SK-N-MC (cell line): ENCODE measurements around the gene CFAP77.

Experiments
- DNase-seq: peaks from one replicate; pipeline ENCODE4 v3.0.0-alpha.2; 2011; ENCODE audit warnings: low read depth, low spot score
- H3K27ac ChIP-seq: fragments of 200-600 bp; sonication (generic); 2 replicates; pipeline ENCODE4 v1.5.1; 2016; ENCODE audit warnings: mixed run types
- H3K36me3 ChIP-seq: fragments of 200-600 bp; sonication (generic); 2 replicates; pipeline ENCODE4 v1.6.1; 2017; ENCODE audit warnings: antibody characterized with exemption, low read length, mixed read lengths; ENCODE audit not compliant: insufficient read depth
- H3K4me3 ChIP-seq: fragments of 200-600 bp; sonication (generic); 2 replicates; pipeline ENCODE4 v1.5.1; 2016
- H3K9ac ChIP-seq: fragments of 200-600 bp; sonication (generic); 2 replicates; pipeline ENCODE4 v1.8.0; 2017; ENCODE audit warnings: mixed run types, mixed read lengths; ENCODE audit not compliant: insufficient read length
- H3K9me3 ChIP-seq: fragments of 200-600 bp; sonication (generic); 2 replicates; pipeline ENCODE4 v1.6.1; 2017; ENCODE audit warnings: low read depth, mild to moderate bottlenecking, antibody characterized with exemption, low read length, moderate library complexity, mixed read lengths
- EZH2 ChIP-seq: fragments of 200-600 bp; sonication (generic); IDR thresholded peaks from one replicate; pipeline ENCODE4 v1.6.1; 2017; ENCODE audit warnings: antibody characterized with exemption
- FOXP2 ChIP-seq: optimal IDR thresholded peaks from 2 replicates; pipeline ENCODE3; 2011; ENCODE audit warnings: mild to moderate bottlenecking, moderate library complexity; ENCODE audit not compliant: insufficient read depth; ENCODE audit errors: extremely low read length, control extremely low read depth
- POLR2AphosphoS5 ChIP-seq: IDR thresholded peaks from 2 replicates; pipeline ENCODE4 v1.6.1; 2012; ENCODE audit warnings: mild to moderate bottlenecking, low read depth, low read length, borderline replicate concordance

CFAP77 gene

GRCh38 chr9:132582786-132583583 lies 173.0 kb downstream of the CFAP77 start:
- no peak for TF ChIP-seq FOXP2
- no peak for TF ChIP-seq EZH2
- no peak for TF ChIP-seq POLR2AphosphoS5
- H3K4me3 ChIP-seq = no peak overlapping the region

GRCh38 chr9:132583584-132584304 lies 173.7 kb downstream of the CFAP77 start:
- Histone ChIP-seq H3K36me3 (no peaks in the 10 kb centered on the region), H3K9me3 (no peaks in the 10 kb centered on the region), H3K9ac (no peak overlapping the region), H3K4me3 (no peak overlapping the region), H3K27ac (no peak overlapping the region)
- DNase-seq = no peak
- TF ChIP-seq EZH2 = no peak
- no peak for TF ChIP-seq FOXP2
- TF ChIP-seq POLR2AphosphoS5 = no peak

More at GRCh38 chr9:132582786-132583583, 173.0 kb downstream of the CFAP77 start:
- H3K27ac ChIP-seq = no peak overlapping the region
- no peaks in the 10 kb centered on the region for H3K36me3 ChIP-seq
- no peak for DNase-seq
- no peaks in the 10 kb centered on the region for H3K9me3 ChIP-seq
- no peak overlapping the region for H3K9ac ChIP-seq

GRCh38 chr9:132584601-132585560 lies 174.9 kb downstream of the CFAP77 start:
- Histone ChIP-seq H3K4me3 (no peak overlapping the region), H3K9me3 (no peaks in the 10 kb centered on the region), H3K36me3 (no peaks in the 10 kb centered on the region), H3K27ac (no peak overlapping the region), H3K9ac (no peak overlapping the region)
- DNase-seq = no peak
- TF ChIP-seq FOXP2 (no peak), POLR2AphosphoS5 (no peak), EZH2 (no peak)

GRCh38 chr9:132585954-132586829 lies 176.2 kb downstream of the CFAP77 start:
- no peaks in the 10 kb centered on the region for H3K36me3 ChIP-seq

GRCh38 chr9:132586830-132587591 lies 177.0 kb downstream of the CFAP77 start:
- H3K4me3 ChIP-seq = no peak overlapping the region
- no peak for TF ChIP-seq POLR2AphosphoS5
- TF ChIP-seq FOXP2 = no peak
- TF ChIP-seq EZH2 = no peak
- H3K36me3 ChIP-seq = no peaks in the 10 kb centered on the region
- H3K27ac ChIP-seq = no peak overlapping the region
- no peaks in the 10 kb centered on the region for H3K9me3 ChIP-seq
- DNase-seq = no peak
- H3K9ac ChIP-seq = no peak overlapping the region

More at GRCh38 chr9:132585954-132586829, 176.2 kb downstream of the CFAP77 start:
- Histone ChIP-seq H3K4me3 (no peak overlapping the region), H3K27ac (no peak overlapping the region), H3K9me3 (no peaks in the 10 kb centered on the region), H3K9ac (no peak overlapping the region)
- no peak for TF ChIP-seq EZH2
- TF ChIP-seq FOXP2 = no peak
- DNase-seq = no peak

GRCh38 chr9:132587592-132587955 lies 177.6 kb downstream of the CFAP77 start:
- no peak for DNase-seq
- TF ChIP-seq POLR2AphosphoS5 (no peak), EZH2 (no peak), FOXP2 (no peak)
- no peak overlapping the region for H3K9ac ChIP-seq
- no peaks in the 10 kb centered on the region for H3K9me3 ChIP-seq
- H3K36me3 ChIP-seq = no peaks in the 10 kb centered on the region
- H3K4me3 ChIP-seq = no peak overlapping the region
- H3K27ac ChIP-seq = no peak overlapping the region

GRCh38 chr9:132588098-132588497 lies 178.1 kb downstream of the CFAP77 start:
- no peak overlapping the region for H3K4me3 ChIP-seq

More at GRCh38 chr9:132588098-132588497, 178.1 kb downstream of the CFAP77 start:
- DNase-seq = no peak
- no peaks in the 10 kb centered on the region for H3K9me3 ChIP-seq
- no peak overlapping the region for H3K9ac ChIP-seq
- no peaks in the 10 kb centered on the region; the same call in 1 of the 2 replicates for H3K36me3 ChIP-seq
- TF ChIP-seq POLR2AphosphoS5 (no peak), EZH2 (no peak), FOXP2 (no peak)
- H3K27ac ChIP-seq = no peak overlapping the region
